GM12878 (cell line): ENCODE data around the gene CLEC2B. TPM values are rescaled to one million over a fixed set of nuclear protein-coding genes. Genes with fewer than 3 reads are reported as not detected.

Source experiments
- polyA plus RNA-seq, 11 experiments: library from polyadenylated mRNA; depleted of rRNA in 4 of 11; unstranded in 6 of 11; stranded (reverse) in 5 of 11; fragments of >200 nt; fragmentation: Nextera tagmentation in 4 of 11; fragmentation: Illumina TruSeq in 1 of 11; extraction: Ambion mirVana in 4 of 11; extraction: Trizol in 1 of 11; gene quantifications; 1 replicate in 1 of 11; 2 replicates in 10 of 11; pipeline versions ENCODE4 v1.2.1 to v1.2.3, GENCODE V29; 2011 to 2016; ENCODE audit warnings: inconsistent platforms in 2 of 11, missing spikeins in 2 of 11, low read depth in 1 of 11
- total RNA-seq, 4 experiments: library from RNA; depleted of rRNA in 3 of 4; stranded (reverse); fragments of >200 nt in 3 of 4; fragmentation: Illumina TruSeq in 1 of 4; extraction: Trizol in 1 of 4; gene quantifications; 2 replicates each; pipeline versions ENCODE4 v1.2.1 to v1.2.3, GENCODE V29; 2013 to 2021

Gene CLEC2B
- total and polyA plus RNA-seq, 10 of the 15 experiments (the other 5 are each of a cell fraction or from before 2014, with no cell fraction given), result 7.1 to 21.6 (median 12.0) TPM

Other genes starting within 250 kb of the CLEC2B start
Only the 7 nearest of the 11 such genes appear.
- gene CLECL1, start 136.3 kb downstream of the CLEC2B start, total RNA-seq (2014; rRNA removed), result 25.0 and 25.9 TPM in 2 replicates
- gene CLECL1, start 136.3 kb downstream of the CLEC2B start, total RNA-seq (2014; rRNA removed; fragmentation: Illumina TruSeq; extraction: Trizol), result 43.7 and 44.2 TPM in 2 replicates
- gene CLECL1, start 136.3 kb downstream of the CLEC2B start, total RNA-seq (2021), result 29.0 and 33.6 TPM in 2 replicates
- 4.6 and 7.9 TPM in 2 replicates for gene CLECL1, start 136.3 kb downstream of the CLEC2B start, polyA plus RNA-seq (2011; rRNA removed)
- 48.6 and 53.9 TPM in 2 replicates for gene CLECL1, start 136.3 kb downstream of the CLEC2B start, polyA plus RNA-seq (2014; fragmentation: Illumina TruSeq; extraction: Trizol)
- 10 to 100 TPM; 53.3 to 56.5 TPM for gene CLECL1, start 136.3 kb downstream of the CLEC2B start, polyA plus RNA-seq (2014; fragmentation: Nextera tagmentation; extraction: Ambion mirVana)
- gene CLECL1, start 136.3 kb downstream of the CLEC2B start, polyA plus RNA-seq (2014; rRNA removed), result 35.7 and 37.8 TPM in 2 replicates
- 10 to 100 TPM; 50.9 to 52.9 TPM for gene CLECL1, start 136.3 kb downstream of the CLEC2B start, polyA plus RNA-seq (2016; fragmentation: Nextera tagmentation; extraction: Ambion mirVana)
- gene CD69, start 108.5 kb downstream of the CLEC2B start, total RNA-seq (2014; rRNA removed), result 15.0 and 23.3 TPM in 2 replicates
- gene CD69, start 108.5 kb downstream of the CLEC2B start, total RNA-seq (2014; rRNA removed; fragmentation: Illumina TruSeq; extraction: Trizol), result 18.2 and 21.8 TPM in 2 replicates
- gene CD69, start 108.5 kb downstream of the CLEC2B start, total RNA-seq (2021), result 10.8 and 12.4 TPM in 2 replicates
- 156 and 338 TPM in 2 replicates for gene CD69, start 108.5 kb downstream of the CLEC2B start, polyA plus RNA-seq (2011; rRNA removed)
- gene CD69, start 108.5 kb downstream of the CLEC2B start, polyA plus RNA-seq (2014; fragmentation: Illumina TruSeq; extraction: Trizol), result 10.3 and 22.3 TPM in 2 replicates
- gene CD69, start 108.5 kb downstream of the CLEC2B start, polyA plus RNA-seq (2014; fragmentation: Nextera tagmentation; extraction: Ambion mirVana), result 10 to 100 TPM; 32.9 to 55.7 TPM
- gene CD69, start 108.5 kb downstream of the CLEC2B start, polyA plus RNA-seq (2014; rRNA removed), result 7.9 and 15.0 TPM in 2 replicates
- gene CD69, start 108.5 kb downstream of the CLEC2B start, polyA plus RNA-seq (2016; fragmentation: Nextera tagmentation; extraction: Ambion mirVana), result 1 to 10 TPM; 7.3 to 8.0 TPM
- gene KLRF1, start 41.9 kb downstream of the CLEC2B start, total RNA-seq (2014; rRNA removed), result not detected in 2 replicates
- 0.18 TPM in 1 of 2 replicates, not detected in the other for gene KLRF1, start 41.9 kb downstream of the CLEC2B start, total RNA-seq (2014; rRNA removed; fragmentation: Illumina TruSeq; extraction: Trizol)
- gene KLRF1, start 41.9 kb downstream of the CLEC2B start, total RNA-seq (2021), result not detected in 2 replicates
- gene KLRF1, start 41.9 kb downstream of the CLEC2B start, polyA plus RNA-seq (2011; rRNA removed), result 2.0 and 4.9 TPM in 2 replicates
- 0.13 TPM in 1 of 2 replicates, not detected in the other for gene KLRF1, start 41.9 kb downstream of the CLEC2B start, polyA plus RNA-seq (2014; fragmentation: Illumina TruSeq; extraction: Trizol)
- gene KLRF1, start 41.9 kb downstream of the CLEC2B start, polyA plus RNA-seq (2014; fragmentation: Nextera tagmentation; extraction: Ambion mirVana), result under 1 TPM in 1 of 2 experiments, not detected in 1; 0.18 TPM
- 0.27 TPM in 1 of 2 replicates, not detected in the other for gene KLRF1, start 41.9 kb downstream of the CLEC2B start, polyA plus RNA-seq (2014; rRNA removed)
- not detected for gene KLRF1, start 41.9 kb downstream of the CLEC2B start, polyA plus RNA-seq (2016; fragmentation: Nextera tagmentation; extraction: Ambion mirVana)
- gene KLRF2, start 12.1 kb upstream of the CLEC2B start, total RNA-seq (2014; rRNA removed), result not detected in 2 replicates
- 0.32 TPM in 1 of 2 replicates, not detected in the other for gene KLRF2, start 12.1 kb upstream of the CLEC2B start, total RNA-seq (2014; rRNA removed; fragmentation: Illumina TruSeq; extraction: Trizol)
- gene KLRF2, start 12.1 kb upstream of the CLEC2B start, total RNA-seq (2021), result not detected in 2 replicates
- gene KLRF2, start 12.1 kb upstream of the CLEC2B start, polyA plus RNA-seq (2011; rRNA removed), result 2.1 and 2.9 TPM in 2 replicates
- gene KLRF2, start 12.1 kb upstream of the CLEC2B start, polyA plus RNA-seq (2014; fragmentation: Illumina TruSeq; extraction: Trizol), result 0.15 TPM in 1 of 2 replicates, not detected in the other
- gene KLRF2, start 12.1 kb upstream of the CLEC2B start, polyA plus RNA-seq (2014; fragmentation: Nextera tagmentation; extraction: Ambion mirVana), result under 1 TPM; 0.20 to 0.32 TPM
- not detected in 2 replicates for gene KLRF2, start 12.1 kb upstream of the CLEC2B start, polyA plus RNA-seq (2014; rRNA removed)
- not detected for gene KLRF2, start 12.1 kb upstream of the CLEC2B start, polyA plus RNA-seq (2016; fragmentation: Nextera tagmentation; extraction: Ambion mirVana)
- gene CLEC2A, start 63.0 kb upstream of the CLEC2B start, total RNA-seq (2014; rRNA removed), result not detected in 2 replicates
- gene CLEC2A, start 63.0 kb upstream of the CLEC2B start, total RNA-seq (2014; rRNA removed; fragmentation: Illumina TruSeq; extraction: Trizol), result not detected in 2 replicates
- gene CLEC2A, start 63.0 kb upstream of the CLEC2B start, total RNA-seq (2021), result not detected in 2 replicates
- not detected in 2 replicates for gene CLEC2A, start 63.0 kb upstream of the CLEC2B start, polyA plus RNA-seq (2011; rRNA removed)
- not detected in 2 replicates for gene CLEC2A, start 63.0 kb upstream of the CLEC2B start, polyA plus RNA-seq (2014; fragmentation: Illumina TruSeq; extraction: Trizol)
- gene CLEC2A, start 63.0 kb upstream of the CLEC2B start, polyA plus RNA-seq (2014; fragmentation: Nextera tagmentation; extraction: Ambion mirVana), result not detected
- gene CLEC2A, start 63.0 kb upstream of the CLEC2B start, polyA plus RNA-seq (2014; rRNA removed), result not detected in 2 replicates
- not detected for gene CLEC2A, start 63.0 kb upstream of the CLEC2B start, polyA plus RNA-seq (2016; fragmentation: Nextera tagmentation; extraction: Ambion mirVana)
- gene CLEC12A, start 102.1 kb upstream of the CLEC2B start, total RNA-seq (2014; rRNA removed), result not detected in 2 replicates
- gene CLEC12A, start 102.1 kb upstream of the CLEC2B start, total RNA-seq (2014; rRNA removed; fragmentation: Illumina TruSeq; extraction: Trizol), result not detected in 2 replicates
- 0.21 TPM in 1 of 2 replicates, not detected in the other for gene CLEC12A, start 102.1 kb upstream of the CLEC2B start, total RNA-seq (2021)
- gene CLEC12A, start 102.1 kb upstream of the CLEC2B start, polyA plus RNA-seq (2011; rRNA removed), result not detected in 2 replicates
- gene CLEC12A, start 102.1 kb upstream of the CLEC2B start, polyA plus RNA-seq (2014; fragmentation: Illumina TruSeq; extraction: Trizol), result not detected in 2 replicates
- gene CLEC12A, start 102.1 kb upstream of the CLEC2B start, polyA plus RNA-seq (2014; fragmentation: Nextera tagmentation; extraction: Ambion mirVana), result under 1 TPM in 1 of 2 experiments, not detected in 1; 0.07 TPM
- gene CLEC12A, start 102.1 kb upstream of the CLEC2B start, polyA plus RNA-seq (2014; rRNA removed), result not detected in 2 replicates
- gene CLEC12A, start 102.1 kb upstream of the CLEC2B start, polyA plus RNA-seq (2016; fragmentation: Nextera tagmentation; extraction: Ambion mirVana), result not detected
- not detected in 2 replicates for gene CLEC1B, start 129.8 kb upstream of the CLEC2B start, total RNA-seq (2014; rRNA removed)
- not detected in 2 replicates for gene CLEC1B, start 129.8 kb upstream of the CLEC2B start, total RNA-seq (2014; rRNA removed; fragmentation: Illumina TruSeq; extraction: Trizol)
- not detected in 2 replicates for gene CLEC1B, start 129.8 kb upstream of the CLEC2B start, total RNA-seq (2021)
- gene CLEC1B, start 129.8 kb upstream of the CLEC2B start, polyA plus RNA-seq (2011; rRNA removed), result not detected in 2 replicates
- not detected in 2 replicates for gene CLEC1B, start 129.8 kb upstream of the CLEC2B start, polyA plus RNA-seq (2014; fragmentation: Illumina TruSeq; extraction: Trizol)
- not detected for gene CLEC1B, start 129.8 kb upstream of the CLEC2B start, polyA plus RNA-seq (2014; fragmentation: Nextera tagmentation; extraction: Ambion mirVana)
- not detected in 2 replicates for gene CLEC1B, start 129.8 kb upstream of the CLEC2B start, polyA plus RNA-seq (2014; rRNA removed)
- gene CLEC1B, start 129.8 kb upstream of the CLEC2B start, polyA plus RNA-seq (2016; fragmentation: Nextera tagmentation; extraction: Ambion mirVana), result not detected